Fibroblast of villous mesenchyme (primary cell): ENCODE results near the gene TYMS. TPM values are rescaled to one million over a fixed set of nuclear protein-coding genes. Genes with fewer than 3 reads are reported as not detected.

Experiments
- DNase-seq: peaks from one replicate; pipeline ENCODE4 v3.0.0-alpha.2; 2010; ENCODE audit warnings: low read depth
- H3K4me3 ChIP-seq: 2 replicates; pipeline ENCODE4 v1.5.1; 2011; ENCODE audit warnings: low read depth, mild to moderate bottlenecking, low read length
- total RNA-seq: library from RNA; depleted of rRNA; stranded (reverse); fragments of >200 nt; gene quantifications from 2 replicates; pipeline ENCODE4 v1.2.3, GENCODE V29; 2012
- TF ChIP-seq, protein P1 (sequence below): IDR thresholded peaks from 2 replicates; pipeline ENCODE4 v1.5.1; 2012; ENCODE audit warnings: low read depth, mild to moderate bottlenecking, low read length; ENCODE audit not compliant: insufficient read depth

Gene TYMS
- total RNA-seq, 1 donor = 15.1 TPM

DNA sequence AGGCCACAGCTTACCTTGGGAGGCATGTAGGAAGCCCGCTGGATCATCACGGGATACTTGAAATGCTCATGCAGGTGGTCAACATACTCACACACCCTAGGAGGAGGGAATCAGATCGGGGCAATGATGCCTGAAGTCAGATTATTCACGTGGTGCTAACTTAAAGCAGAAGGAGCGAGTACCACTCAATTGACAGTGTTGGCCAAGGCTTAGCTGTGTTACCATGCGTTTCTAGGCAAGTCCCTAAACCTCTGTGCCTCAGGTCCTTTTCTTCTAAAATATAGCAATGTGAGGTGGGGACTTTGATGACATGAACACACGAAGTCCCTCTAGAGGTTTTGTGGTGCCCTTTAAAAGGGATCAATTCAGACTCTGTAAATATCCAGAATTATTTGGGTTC is 17.9 kb downstream of the TYMS start:
- H3K4me3 ChIP-seq = no peak overlapping the region
- TF ChIP-seq, protein P1, sequence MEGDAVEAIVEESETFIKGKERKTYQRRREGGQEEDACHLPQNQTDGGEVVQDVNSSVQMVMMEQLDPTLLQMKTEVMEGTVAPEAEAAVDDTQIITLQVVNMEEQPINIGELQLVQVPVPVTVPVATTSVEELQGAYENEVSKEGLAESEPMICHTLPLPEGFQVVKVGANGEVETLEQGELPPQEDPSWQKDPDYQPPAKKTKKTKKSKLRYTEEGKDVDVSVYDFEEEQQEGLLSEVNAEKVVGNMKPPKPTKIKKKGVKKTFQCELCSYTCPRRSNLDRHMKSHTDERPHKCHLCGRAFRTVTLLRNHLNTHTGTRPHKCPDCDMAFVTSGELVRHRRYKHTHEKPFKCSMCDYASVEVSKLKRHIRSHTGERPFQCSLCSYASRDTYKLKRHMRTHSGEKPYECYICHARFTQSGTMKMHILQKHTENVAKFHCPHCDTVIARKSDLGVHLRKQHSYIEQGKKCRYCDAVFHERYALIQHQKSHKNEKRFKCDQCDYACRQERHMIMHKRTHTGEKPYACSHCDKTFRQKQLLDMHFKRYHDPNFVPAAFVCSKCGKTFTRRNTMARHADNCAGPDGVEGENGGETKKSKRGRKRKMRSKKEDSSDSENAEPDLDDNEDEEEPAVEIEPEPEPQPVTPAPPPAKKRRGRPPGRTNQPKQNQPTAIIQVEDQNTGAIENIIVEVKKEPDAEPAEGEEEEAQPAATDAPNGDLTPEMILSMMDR = no peak

DNA sequence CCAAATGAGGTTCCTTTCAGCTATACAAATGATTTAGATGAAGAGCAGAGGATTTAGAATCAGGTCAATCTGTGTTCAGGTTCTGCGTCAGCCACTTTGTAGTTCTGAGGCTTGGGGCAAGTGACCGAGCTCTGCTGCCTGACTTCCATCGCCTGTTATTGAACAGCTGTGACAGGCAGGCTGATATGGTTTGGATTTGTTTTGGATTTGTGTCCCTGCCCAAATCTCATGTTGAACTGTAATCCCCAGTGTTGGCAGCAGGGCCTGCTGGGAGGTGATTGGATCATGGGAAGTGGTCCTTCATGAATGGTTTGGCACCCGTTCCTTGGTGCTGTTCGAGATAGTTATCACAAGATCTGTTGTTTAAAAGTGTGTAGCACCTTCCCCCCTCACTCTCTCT is 18.6 kb downstream of the TYMS start:
- TF ChIP-seq, protein P1 = no peak
- H3K4me3 ChIP-seq = no peak overlapping the region
- DNase-seq = no peak

More for the DNA sequence above, 17.9 kb downstream of the TYMS start:
- no peak for DNase-seq

DNA sequence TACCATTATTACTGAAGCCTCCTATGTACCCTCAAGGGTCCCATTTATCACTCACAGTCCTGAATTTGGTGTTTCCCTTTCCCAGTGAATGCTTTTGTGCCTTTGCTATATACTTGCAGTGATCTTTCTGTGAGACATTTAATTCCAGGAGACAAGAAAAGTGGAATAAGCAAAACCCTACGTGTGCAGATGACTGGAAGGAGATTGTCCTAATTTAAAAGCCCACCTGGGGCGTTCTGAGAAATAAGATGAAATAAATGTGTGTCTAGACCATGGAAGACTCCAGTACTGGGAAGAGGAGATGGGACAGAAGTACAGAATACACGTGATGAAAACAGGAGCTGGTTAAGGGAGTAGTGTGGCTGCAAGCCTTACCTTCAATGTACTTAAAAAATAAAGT is 19.3 kb downstream of the TYMS start:
- TF ChIP-seq, protein P1 = no peak
- H3K4me3 ChIP-seq = no peak overlapping the region
- no peak for DNase-seq

DNA sequence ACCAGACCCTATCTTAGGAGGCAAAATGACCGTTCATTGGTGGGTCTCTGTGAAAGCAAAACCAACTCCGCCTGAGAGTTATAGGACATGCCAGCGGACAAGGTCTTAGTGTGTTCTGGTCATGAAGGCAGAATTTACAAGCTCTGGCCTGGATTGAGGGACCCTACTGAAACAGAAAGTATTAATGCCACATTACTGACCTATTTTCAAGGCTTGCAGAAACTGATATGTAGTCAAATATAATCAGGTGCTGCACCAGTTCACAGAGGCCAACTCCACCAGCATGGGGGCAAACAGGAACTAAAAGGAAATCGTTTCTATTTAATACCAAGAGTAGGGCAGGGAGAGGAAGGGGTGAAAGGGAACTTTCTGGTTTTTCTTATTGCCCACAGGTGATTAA is 19.7 kb downstream of the TYMS start:
- no peak overlapping the region for H3K4me3 ChIP-seq
- DNase-seq = no peak
- TF ChIP-seq, protein P1 = no peak

DNA sequence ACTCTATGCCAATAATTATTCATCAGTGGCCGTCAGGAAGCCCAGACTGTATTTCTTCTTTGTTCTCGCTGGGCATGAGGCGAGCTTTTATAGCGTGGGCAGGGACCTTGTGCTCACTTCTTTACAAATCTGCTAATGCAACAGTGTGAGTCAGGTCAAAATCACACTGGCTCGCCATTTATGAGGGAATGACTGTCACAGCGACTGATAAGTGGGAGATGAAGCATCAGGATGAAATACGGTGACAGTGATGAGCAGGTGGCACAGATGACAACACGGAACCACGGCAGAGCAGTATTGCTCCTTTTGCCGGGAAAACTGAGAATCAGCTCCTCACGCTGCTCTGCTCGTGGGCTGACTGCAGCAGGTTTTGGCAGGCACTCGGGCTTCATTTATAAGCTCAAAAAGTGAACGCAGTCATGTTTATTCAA is 20.5 kb downstream of the TYMS start:
- TF ChIP-seq, protein P1 = no peak
- DNase-seq = no peak
- no peak overlapping the region for H3K4me3 ChIP-seq

DNA sequence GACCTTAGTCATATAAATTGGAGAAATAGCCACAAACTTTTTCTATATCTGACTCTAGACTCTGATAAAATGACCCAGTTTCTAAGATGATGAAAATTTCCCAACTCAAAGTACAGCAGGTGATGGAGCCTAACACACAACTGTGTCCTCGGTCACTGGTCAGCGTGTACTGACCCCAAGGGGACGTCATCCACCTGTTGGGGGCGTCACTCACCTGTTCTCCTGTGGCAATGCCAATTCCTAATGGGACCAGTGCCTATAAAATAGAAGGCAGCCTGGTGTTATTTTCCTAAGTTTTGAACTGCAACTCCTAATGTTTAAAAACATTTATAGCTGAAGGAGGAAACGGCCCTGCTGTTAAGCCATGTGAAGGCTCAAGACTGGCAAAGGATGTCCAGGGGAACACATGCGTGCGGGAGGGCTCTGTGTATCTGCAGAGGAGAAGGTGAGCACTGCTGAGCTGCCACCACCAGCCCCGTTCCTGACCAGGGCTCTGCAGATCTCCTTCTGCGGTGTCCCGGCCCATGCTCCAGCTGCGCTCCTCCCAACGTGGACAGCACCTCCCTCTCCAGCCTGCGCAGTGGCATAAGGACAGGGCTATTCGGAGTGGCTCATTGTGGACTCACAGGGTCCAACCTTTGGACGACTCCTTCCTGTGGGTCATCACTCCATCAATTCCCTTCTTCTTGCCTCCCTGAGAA is 21.2 kb downstream of the TYMS start:
- TF ChIP-seq, protein P1 = no peak
- no peak for DNase-seq
- no peak overlapping the region for H3K4me3 ChIP-seq

DNA sequence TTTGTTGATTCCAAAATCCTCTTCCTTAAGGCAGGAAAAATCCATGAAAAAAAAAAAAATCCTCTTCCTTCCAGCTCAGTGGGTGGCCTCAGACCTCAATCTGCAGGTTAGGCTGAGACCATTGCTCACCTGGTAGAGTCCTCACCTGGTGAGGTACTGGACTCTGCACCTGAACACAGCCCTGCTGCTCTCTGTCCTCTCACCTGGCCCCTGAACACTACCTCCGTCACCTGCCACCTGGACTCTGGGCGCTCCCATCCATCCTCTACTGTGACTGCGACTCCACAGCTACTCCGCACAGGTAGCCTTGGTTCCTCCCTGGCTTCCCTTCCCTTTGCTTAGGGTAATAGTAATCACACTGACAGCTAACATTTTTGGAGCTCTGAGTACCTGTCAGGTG is 22.1 kb downstream of the TYMS start:
- H3K4me3 ChIP-seq = no peak overlapping the region
- DNase-seq = no peak
- TF ChIP-seq, protein P1 = no peak
